ENCODE measurements around the gene HDAC4. TPM values are rescaled to one million over a fixed set of nuclear protein-coding genes. Genes with fewer than 3 reads are reported as not detected.

Gene HDAC4
- total RNA-seq, 1 experiment from 2014 or later = 44.4 TPM

- H3K27me3 Mint-ChIP-seq (ENCODE audit: low read depth) = no peaks in the 10 kb centered on the region
- no peak for TF ChIP-seq CDX4 (CRISPR knock-in tag; IDR thresholded peaks at IDR 0.05; ENCODE audit: borderline replicate concordance)
- TF ChIP-seq ZNF317 (CRISPR knock-in tag; IDR thresholded peaks at IDR 0.05; ENCODE audit: borderline replicate concordance, low read depth) = no peak
- TF ChIP-seq CREB1 (CRISPR knock-in tag; IDR thresholded peaks at IDR 0.05) = no peak
- TF ChIP-seq JAZF1 (CRISPR knock-in tag; IDR thresholded peaks at IDR 0.05) = no peak
- TF ChIP-seq GABPB1 (CRISPR knock-in tag; IDR thresholded peaks at IDR 0.05) = no peak
- TF ChIP-seq HMGA2 (CRISPR knock-in tag; IDR thresholded peaks at IDR 0.05) = no peak
- TF ChIP-seq NFYB (CRISPR knock-in tag; conservative IDR thresholded peaks at IDR 0.05; ENCODE audit: low read depth) = no peak
- TF ChIP-seq NR1H2 (CRISPR knock-in tag; IDR thresholded peaks at IDR 0.05) = no peak
- TF ChIP-seq TCF7 (CRISPR knock-in tag; IDR thresholded peaks at IDR 0.05; ENCODE audit: low read depth) = no peak
- TF ChIP-seq FOXK1 (CRISPR knock-in tag; IDR thresholded peaks at IDR 0.05) = no peak
- no peak for TF ChIP-seq ZNF121 (CRISPR knock-in tag; IDR thresholded peaks at IDR 0.05)
- ChIA-PET POLR2A (no interaction called here), CTCF (no interaction called here)
- no peak for DNase-seq (ENCODE audit: low spot score)
- H3K27ac Mint-ChIP-seq = peak overlapping the region; percentile 27; the same call in 1 of the 2 replicates
- no peak overlapping the region for H3K4me3 Mint-ChIP-seq
- peaks cover 23% of the 10 kb centered on the region for H3K9me3 Mint-ChIP-seq
- H3K36me3 Mint-ChIP-seq = peaks cover 26% of the 10 kb centered on the region
- ATAC-seq = no peak
- H3K4me1 Mint-ChIP-seq = peaks cover 17% of the 10 kb centered on the region
Observed at GRCh38 chr2:239312741-239313667, 87.8 kb downstream of the HDAC4 start.

- POLR2A ChIA-PET = no interaction called here
Observed at GRCh38 chr2:239312081-239312511, 88.7 kb downstream of the HDAC4 start.

GRCh38 chr2:239311132-239312040 lies 89.4 kb downstream of the HDAC4 start:
- CTCF ChIA-PET = no interaction called here
- H3K27ac Mint-ChIP-seq = no peak overlapping the region; the same call in 1 of the 2 replicates
- H3K9me3 Mint-ChIP-seq = peaks cover 23% of the 10 kb centered on the region
- no peak for ATAC-seq
- H3K4me3 Mint-ChIP-seq = no peak overlapping the region
- H3K36me3 Mint-ChIP-seq = peaks cover 26% of the 10 kb centered on the region
- no peaks in the 10 kb centered on the region for H3K27me3 Mint-ChIP-seq (ENCODE audit: low read depth)
- POLR2A ChIA-PET = no interaction called here
- H3K4me1 Mint-ChIP-seq = peaks cover 13% of the 10 kb centered on the region
- DNase-seq (ENCODE audit: low spot score) = no peak
- TF ChIP-seq NR2C2 (CRISPR knock-in tag; IDR thresholded peaks at IDR 0.05) = no peak
- TF ChIP-seq ZNF425 (CRISPR knock-in tag; conservative IDR thresholded peaks at IDR 0.05) = no peak
- no peak for TF ChIP-seq PRDM15 (CRISPR knock-in tag; IDR thresholded peaks at IDR 0.05)
- no peak for TF ChIP-seq SMAD4 (CRISPR knock-in tag; IDR thresholded peaks at IDR 0.05)
- TF ChIP-seq ESRRA (CRISPR knock-in tag; IDR thresholded peaks at IDR 0.05; ENCODE audit: borderline replicate concordance) = no peak
- TF ChIP-seq CTCF (IDR thresholded peaks at IDR 0.05) = no peak

More at GRCh38 chr2:239312081-239312511, 88.7 kb downstream of the HDAC4 start:
- H3K36me3 Mint-ChIP-seq = peaks cover 26% of the 10 kb centered on the region
- no peak for TF ChIP-seq ZNF423 (CRISPR knock-in tag; IDR thresholded peaks at IDR 0.05)
- no peak for TF ChIP-seq SOX15 (CRISPR knock-in tag; IDR thresholded peaks at IDR 0.05)
- no peak for TF ChIP-seq JUN (CRISPR knock-in tag; IDR thresholded peaks at IDR 0.05)
- TF ChIP-seq GABPB1 (CRISPR knock-in tag; IDR thresholded peaks at IDR 0.05) = no peak
- no peak for TF ChIP-seq E2F1 (CRISPR knock-in tag; IDR thresholded peaks at IDR 0.05)
- no peak for TF ChIP-seq RORB (CRISPR knock-in tag; IDR thresholded peaks at IDR 0.05)
- H3K27ac Mint-ChIP-seq = no peak overlapping the region
- no peak overlapping the region for H3K4me3 Mint-ChIP-seq
- H3K9me3 Mint-ChIP-seq = peaks cover 23% of the 10 kb centered on the region
- ATAC-seq (no peak), DNase-seq (ENCODE audit: low spot score) (no peak)
- H3K27me3 Mint-ChIP-seq (ENCODE audit: low read depth) = no peaks in the 10 kb centered on the region
- peaks cover 16% of the 10 kb centered on the region for H3K4me1 Mint-ChIP-seq
- CTCF ChIA-PET = no interaction called here

Measured in WTC11 (cell line).